Measurements from ENCODE around the gene KRT74. TPM values are rescaled to one million over a fixed set of nuclear protein-coding genes. Genes with fewer than 3 reads are reported as not detected.

Gene KRT74
- total and polyA plus RNA-seq, 4 donors: not detected

DNA sequence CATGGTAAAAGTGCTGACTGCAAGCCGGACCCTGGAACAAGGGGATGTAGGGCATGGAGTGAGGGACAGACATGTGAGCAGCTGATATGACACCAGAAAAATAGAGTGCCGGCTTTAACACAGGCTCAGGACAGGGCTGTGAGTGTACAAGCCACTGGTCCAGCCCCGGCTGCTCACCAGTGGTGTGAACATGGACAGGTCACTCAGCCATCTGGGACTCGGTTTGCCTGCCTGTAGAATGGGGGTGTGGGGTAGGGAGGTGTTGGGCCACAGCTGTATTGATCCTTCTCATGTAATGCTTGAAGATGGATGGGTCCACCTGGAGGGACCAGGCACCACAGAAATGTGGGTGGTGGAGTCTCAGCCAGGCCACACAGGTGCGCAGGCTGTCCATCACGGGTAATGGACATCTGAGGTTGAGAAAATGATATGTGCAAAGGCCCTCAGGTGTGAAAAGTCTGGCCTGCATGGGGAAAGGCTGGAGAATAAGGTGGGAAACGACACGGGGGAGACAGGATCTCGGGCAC, 10.6 kb upstream of the KRT74 start:
- Histone ChIP-seq H3K36me3 (ENCODE audit: control insufficient read depth in 4 of 4, insufficient read depth in 4 of 4, low read length in 4 of 4) (no peaks in the 10 kb centered on the region), H3K4me1 (ENCODE audit: control insufficient read depth in 5 of 5, insufficient read depth in 5 of 5, low read length in 5 of 5) (no peaks in the 10 kb centered on the region), H3K4me3 (no peak overlapping the region), H3K9ac (ENCODE audit: insufficient read depth in 1 of 2, low read length in 2 of 2) (no peak overlapping the region), H3K27ac (ENCODE audit: low read depth in 1 of 2, low read length in 1 of 2) (no peak overlapping the region), H3K27me3 (ENCODE audit: control insufficient read depth in 3 of 3, insufficient read depth in 3 of 3, low read length in 2 of 3) (peaks cover 0 to 9% (median 0%) of the 10 kb centered on the region in 3 donors), H3K9me3 (ENCODE audit: control insufficient read depth in 4 of 4, insufficient read depth in 3 of 4, low read length in 3 of 4) (peaks cover 0 to 1% (median 0%) of the 10 kb centered on the region in 4 donors)
- TF ChIP-seq, protein P1, sequence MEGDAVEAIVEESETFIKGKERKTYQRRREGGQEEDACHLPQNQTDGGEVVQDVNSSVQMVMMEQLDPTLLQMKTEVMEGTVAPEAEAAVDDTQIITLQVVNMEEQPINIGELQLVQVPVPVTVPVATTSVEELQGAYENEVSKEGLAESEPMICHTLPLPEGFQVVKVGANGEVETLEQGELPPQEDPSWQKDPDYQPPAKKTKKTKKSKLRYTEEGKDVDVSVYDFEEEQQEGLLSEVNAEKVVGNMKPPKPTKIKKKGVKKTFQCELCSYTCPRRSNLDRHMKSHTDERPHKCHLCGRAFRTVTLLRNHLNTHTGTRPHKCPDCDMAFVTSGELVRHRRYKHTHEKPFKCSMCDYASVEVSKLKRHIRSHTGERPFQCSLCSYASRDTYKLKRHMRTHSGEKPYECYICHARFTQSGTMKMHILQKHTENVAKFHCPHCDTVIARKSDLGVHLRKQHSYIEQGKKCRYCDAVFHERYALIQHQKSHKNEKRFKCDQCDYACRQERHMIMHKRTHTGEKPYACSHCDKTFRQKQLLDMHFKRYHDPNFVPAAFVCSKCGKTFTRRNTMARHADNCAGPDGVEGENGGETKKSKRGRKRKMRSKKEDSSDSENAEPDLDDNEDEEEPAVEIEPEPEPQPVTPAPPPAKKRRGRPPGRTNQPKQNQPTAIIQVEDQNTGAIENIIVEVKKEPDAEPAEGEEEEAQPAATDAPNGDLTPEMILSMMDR (IDR thresholded peaks at IDR 0.05; ENCODE audit: control extremely low read depth, extremely low read depth): no peak
- DNase-seq (peak in 1 of 3 donors; percentile 4), ATAC-seq (ENCODE audit: insufficient read depth, low FRiP score) (no peak)
- 87 to 92% methylated on average over 9 of the region's 9 CpGs for WGBS, 2 donors

DNA sequence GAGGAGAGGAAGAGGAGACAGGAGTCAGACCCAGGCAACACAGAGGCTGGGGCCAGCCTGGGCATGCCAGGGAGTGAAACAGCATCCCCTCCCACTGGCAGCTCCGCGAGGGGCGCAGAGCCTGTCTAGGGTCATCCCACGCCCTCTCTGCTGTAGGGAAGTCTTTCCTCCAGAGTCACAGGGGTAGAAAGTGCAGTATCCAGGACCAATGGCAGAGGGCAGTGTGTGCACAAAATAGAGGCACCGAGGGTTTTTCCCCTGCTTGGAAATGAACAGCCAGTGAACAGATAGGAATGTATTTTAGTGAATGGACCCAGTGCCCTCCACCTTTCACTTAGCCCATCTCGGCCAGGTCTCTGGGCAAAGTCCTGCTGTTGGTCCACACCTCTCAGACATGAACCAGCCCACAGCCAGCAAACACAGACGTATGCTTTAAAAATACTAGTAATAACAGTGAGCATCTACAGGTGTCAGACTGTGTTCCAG, 9.4 kb upstream of the KRT74 start:
- Histone ChIP-seq H3K27me3 (ENCODE audit: control insufficient read depth in 3 of 3, insufficient read depth in 3 of 3, low read length in 2 of 3) (peaks cover 0 to 9% (median 0%) of the 10 kb centered on the region in 3 donors), H3K27ac (ENCODE audit: low read depth in 1 of 2, low read length in 1 of 2) (no peak overlapping the region), H3K36me3 (ENCODE audit: control insufficient read depth in 4 of 4, insufficient read depth in 4 of 4, low read length in 4 of 4) (no peaks in the 10 kb centered on the region), H3K9ac (ENCODE audit: insufficient read depth in 1 of 2, low read length in 2 of 2) (no peak overlapping the region), H3K4me3 (no peak overlapping the region), H3K4me1 (ENCODE audit: control insufficient read depth in 5 of 5, insufficient read depth in 5 of 5, low read length in 5 of 5) (no peaks in the 10 kb centered on the region), H3K9me3 (ENCODE audit: control insufficient read depth in 4 of 4, insufficient read depth in 3 of 4, low read length in 3 of 4) (peaks cover 0 to 1% (median 0%) of the 10 kb centered on the region in 4 donors)
- 14 to 19% methylated on average over 7 of the region's 7 CpGs for WGBS, 2 donors
- DNase-seq (peak; percentile 53 to 59 (median 59)), ATAC-seq (ENCODE audit: insufficient read depth, low FRiP score) (no peak)
- TF ChIP-seq, protein P1 (IDR thresholded peaks at IDR 0.05; ENCODE audit: control extremely low read depth, extremely low read depth): peak; percentile 61

DNA sequence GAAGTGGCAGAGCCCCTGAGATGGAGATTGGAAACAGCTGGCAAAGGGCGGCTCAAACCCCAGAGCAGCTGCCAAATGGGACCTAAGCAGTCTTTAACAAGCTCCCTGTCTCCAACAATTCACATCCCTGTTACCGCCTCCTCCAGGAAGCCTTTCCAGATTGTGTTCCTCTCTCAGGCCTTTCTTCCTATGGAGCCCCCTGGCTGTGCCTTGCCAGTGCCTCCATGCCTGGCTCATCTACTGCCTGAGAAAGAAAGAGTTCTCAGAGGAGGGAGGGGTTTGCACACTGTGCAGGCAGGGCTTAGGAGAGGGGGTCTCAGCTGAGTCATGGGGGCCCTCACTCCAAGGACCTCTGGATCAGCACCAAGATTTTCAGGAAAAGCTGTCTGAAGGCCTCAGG, 8.8 kb upstream of the KRT74 start:
- Histone ChIP-seq H3K27ac (ENCODE audit: low read depth in 1 of 2, low read length in 1 of 2) (no peak overlapping the region), H3K4me1 (ENCODE audit: control insufficient read depth in 5 of 5, insufficient read depth in 5 of 5, low read length in 5 of 5) (no peaks in the 10 kb centered on the region), H3K4me3 (no peak overlapping the region), H3K9ac (ENCODE audit: insufficient read depth in 1 of 2, low read length in 2 of 2) (no peak overlapping the region), H3K9me3 (ENCODE audit: control insufficient read depth in 4 of 4, insufficient read depth in 3 of 4, low read length in 3 of 4) (peaks cover 0 to 1% (median 0%) of the 10 kb centered on the region in 4 donors), H3K27me3 (ENCODE audit: control insufficient read depth in 3 of 3, insufficient read depth in 3 of 3, low read length in 2 of 3) (peaks cover 0 to 7% (median 0%) of the 10 kb centered on the region in 3 donors), H3K36me3 (ENCODE audit: control insufficient read depth in 4 of 4, insufficient read depth in 4 of 4, low read length in 4 of 4) (no peaks in the 10 kb centered on the region)
- WGBS, 2 donors: 49 to 73% methylated on average over 2 of the region's 2 CpGs
- ATAC-seq (ENCODE audit: insufficient read depth, low FRiP score) (no peak), DNase-seq (no peak)
- TF ChIP-seq, protein P1 (IDR thresholded peaks at IDR 0.05; ENCODE audit: control extremely low read depth, extremely low read depth): no peak

DNA sequence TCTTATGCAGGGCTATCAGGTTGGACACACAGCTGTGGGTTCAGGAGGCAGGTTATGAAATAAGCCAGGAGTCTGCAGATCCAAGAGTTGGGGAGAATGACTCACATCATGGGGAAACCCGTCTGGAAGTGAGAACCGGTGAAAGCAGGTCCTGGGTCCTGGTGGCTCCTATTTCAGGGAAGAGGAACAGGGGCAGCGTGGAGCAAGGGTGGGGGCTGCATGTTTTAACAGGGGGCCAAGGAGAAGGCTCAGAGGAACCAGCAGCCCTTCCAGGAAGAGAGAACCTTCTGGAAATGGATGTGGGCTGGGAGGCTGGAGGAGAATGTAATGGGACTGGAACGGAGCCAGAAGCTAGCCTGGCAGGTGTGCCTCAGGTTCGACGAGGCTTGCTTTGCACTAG, 7.8 kb upstream of the KRT74 start:
- Histone ChIP-seq H3K4me3 (no peak overlapping the region), H3K9me3 (ENCODE audit: control insufficient read depth in 4 of 4, insufficient read depth in 3 of 4, low read length in 3 of 4) (peaks cover 0 to 1% (median 0%) of the 10 kb centered on the region in 4 donors), H3K36me3 (ENCODE audit: control insufficient read depth in 4 of 4, insufficient read depth in 4 of 4, low read length in 4 of 4) (no peaks in the 10 kb centered on the region), H3K27ac (ENCODE audit: low read depth in 1 of 2, low read length in 1 of 2) (no peak overlapping the region), H3K9ac (ENCODE audit: insufficient read depth in 1 of 2, low read length in 2 of 2) (no peak overlapping the region), H3K27me3 (ENCODE audit: control insufficient read depth in 3 of 3, insufficient read depth in 3 of 3, low read length in 2 of 3) (peaks cover 0 to 2% (median 0%) of the 10 kb centered on the region in 3 donors), H3K4me1 (ENCODE audit: control insufficient read depth in 5 of 5, insufficient read depth in 5 of 5, low read length in 5 of 5) (no peaks in the 10 kb centered on the region)
- DNase-seq: no peak
- whole genome bisulfite sequencing, 2 donors: 65 to 77% methylated on average over 6 of the region's 6 CpGs
- TF ChIP-seq, protein P1 (IDR thresholded peaks at IDR 0.05; ENCODE audit: control extremely low read depth, extremely low read depth): no peak
- ATAC-seq (ENCODE audit: insufficient read depth, low FRiP score): no peak
